ENCODE results near the gene SLBP. TPM values are rescaled to one million over a fixed set of nuclear protein-coding genes. Genes with fewer than 3 reads are reported as not detected.

Gene SLBP
- total RNA-seq, 4 donors from 2014 or later: 36.9 to 59.1 (median 40.8) TPM

DNA sequence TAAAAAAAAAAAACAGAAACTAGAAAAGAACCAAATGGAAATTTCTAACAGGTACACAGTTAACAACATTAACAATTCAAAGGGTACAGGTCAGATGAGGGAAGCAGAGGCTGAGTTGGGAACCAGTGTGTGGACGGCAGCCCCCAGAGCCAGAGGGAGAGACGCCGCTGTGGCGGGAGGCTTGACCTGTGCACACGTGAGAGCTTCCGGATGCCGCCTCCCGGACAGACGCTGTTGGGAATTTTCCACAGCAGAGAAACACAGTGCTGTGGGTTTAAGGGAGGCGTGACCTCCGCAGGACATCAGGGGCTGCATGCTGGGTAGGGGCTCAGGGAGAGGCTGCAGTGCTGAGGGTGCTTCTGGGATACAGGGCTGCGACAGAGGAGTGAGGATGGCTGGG, 31.4 kb upstream of the SLBP start:
- H3K27ac ChIP-seq: no peak overlapping the region
- no peaks in the 10 kb centered on the region for H3K9me3 ChIP-seq
- H3K4me1 ChIP-seq: peaks cover 4% of the 10 kb centered on the region
- DNase-seq (ENCODE audit: low spot score in 2 of 2): no peak
- WGBS: 77% methylated on average over 12 of the region's 12 CpGs
- H3K4me3 ChIP-seq: no peak overlapping the region
- no peaks in the 10 kb centered on the region for H3K27me3 ChIP-seq
- H3K36me3 ChIP-seq: peaks cover 33% of the 10 kb centered on the region
- TF ChIP-seq POLR2AphosphoS5 (IDR thresholded peaks at IDR 0.05) (no peak), POLR2A (IDR thresholded peaks at IDR 0.05) (no peak), EP300 (IDR thresholded peaks at IDR 0.05) (no peak)
- TF ChIP-seq, protein P1, sequence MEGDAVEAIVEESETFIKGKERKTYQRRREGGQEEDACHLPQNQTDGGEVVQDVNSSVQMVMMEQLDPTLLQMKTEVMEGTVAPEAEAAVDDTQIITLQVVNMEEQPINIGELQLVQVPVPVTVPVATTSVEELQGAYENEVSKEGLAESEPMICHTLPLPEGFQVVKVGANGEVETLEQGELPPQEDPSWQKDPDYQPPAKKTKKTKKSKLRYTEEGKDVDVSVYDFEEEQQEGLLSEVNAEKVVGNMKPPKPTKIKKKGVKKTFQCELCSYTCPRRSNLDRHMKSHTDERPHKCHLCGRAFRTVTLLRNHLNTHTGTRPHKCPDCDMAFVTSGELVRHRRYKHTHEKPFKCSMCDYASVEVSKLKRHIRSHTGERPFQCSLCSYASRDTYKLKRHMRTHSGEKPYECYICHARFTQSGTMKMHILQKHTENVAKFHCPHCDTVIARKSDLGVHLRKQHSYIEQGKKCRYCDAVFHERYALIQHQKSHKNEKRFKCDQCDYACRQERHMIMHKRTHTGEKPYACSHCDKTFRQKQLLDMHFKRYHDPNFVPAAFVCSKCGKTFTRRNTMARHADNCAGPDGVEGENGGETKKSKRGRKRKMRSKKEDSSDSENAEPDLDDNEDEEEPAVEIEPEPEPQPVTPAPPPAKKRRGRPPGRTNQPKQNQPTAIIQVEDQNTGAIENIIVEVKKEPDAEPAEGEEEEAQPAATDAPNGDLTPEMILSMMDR (IDR thresholded peaks at IDR 0.05): no peak

DNA sequence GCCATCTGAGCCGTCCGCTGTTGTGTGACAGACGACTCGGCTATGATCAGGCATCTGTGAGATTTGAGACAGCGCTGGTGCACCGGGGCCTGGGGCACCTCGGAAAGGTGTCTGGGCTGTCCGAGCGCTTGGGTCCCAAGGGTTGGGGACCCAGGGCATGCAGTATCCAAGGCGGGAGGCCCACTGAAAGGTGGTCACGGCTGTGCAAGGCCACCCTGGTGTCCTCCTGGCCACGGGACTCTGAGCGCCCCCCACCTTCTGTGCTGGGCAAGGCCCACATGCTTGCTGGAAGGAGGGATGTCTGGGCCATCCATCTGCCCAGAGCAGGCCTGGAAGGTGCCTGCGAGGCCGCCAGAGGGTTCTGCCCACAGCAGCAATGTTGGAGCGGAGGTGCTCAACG, 29.1 kb upstream of the SLBP start:
- 100% methylated on average over 3 of the region's 17 CpGs for whole genome bisulfite sequencing
- H3K36me3 ChIP-seq: peaks cover 49% of the 10 kb centered on the region
- H3K27me3 ChIP-seq: no peaks in the 10 kb centered on the region
- no peak overlapping the region for H3K27ac ChIP-seq
- no peaks in the 10 kb centered on the region for H3K4me1 ChIP-seq
- TF ChIP-seq EP300 (IDR thresholded peaks at IDR 0.05) (no peak), POLR2A (IDR thresholded peaks at IDR 0.05) (no peak), POLR2AphosphoS5 (IDR thresholded peaks at IDR 0.05) (no peak)
- TF ChIP-seq, protein P1 (IDR thresholded peaks at IDR 0.05): no peak
- H3K9me3 ChIP-seq: peaks cover 9% of the 10 kb centered on the region
- H3K4me3 ChIP-seq: no peak overlapping the region
- no peak for DNase-seq (ENCODE audit: low spot score in 2 of 2)

DNA sequence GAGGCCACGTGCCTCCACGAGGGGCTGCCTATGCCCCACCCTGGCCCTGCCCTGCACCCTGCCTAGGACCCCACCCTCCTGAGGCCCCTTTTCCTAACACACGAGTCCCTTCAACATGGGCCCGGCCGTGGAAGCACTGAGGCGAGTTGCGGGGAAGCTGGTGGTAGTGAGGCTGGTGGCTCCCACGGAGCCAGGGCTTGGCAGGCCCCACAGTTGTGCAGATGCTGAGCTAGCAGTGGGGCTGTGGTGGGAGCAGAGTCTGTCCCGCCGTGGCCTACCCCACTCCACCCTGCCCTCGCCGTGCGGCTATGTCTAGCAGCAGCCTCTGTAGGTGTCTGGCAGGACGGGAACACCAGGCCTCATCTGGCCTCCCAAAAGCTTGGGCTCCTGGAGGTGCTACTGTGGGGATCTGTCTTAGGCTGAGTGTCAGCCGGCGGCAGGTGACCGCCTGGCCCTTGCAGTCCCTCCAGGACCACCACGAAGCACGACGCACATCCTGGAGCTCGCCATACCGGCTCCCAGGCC, 28.0 kb upstream of the SLBP start:
- H3K4me3 ChIP-seq: no peak overlapping the region
- H3K4me1 ChIP-seq: no peaks in the 10 kb centered on the region
- TF ChIP-seq, protein P1 (IDR thresholded peaks at IDR 0.05): no peak
- TF ChIP-seq POLR2AphosphoS5 (IDR thresholded peaks at IDR 0.05): no peak
- TF ChIP-seq POLR2A (IDR thresholded peaks at IDR 0.05): no peak
- no peak for TF ChIP-seq EP300 (IDR thresholded peaks at IDR 0.05)
- peaks cover 59% of the 10 kb centered on the region for H3K36me3 ChIP-seq
- DNase-seq (ENCODE audit: low spot score in 2 of 2): no peak
- 94% methylated on average over 12 of the region's 22 CpGs for WGBS
- H3K9me3 ChIP-seq: peaks cover 9% of the 10 kb centered on the region
- no peak overlapping the region for H3K27ac ChIP-seq
- H3K27me3 ChIP-seq: no peaks in the 10 kb centered on the region

DNA sequence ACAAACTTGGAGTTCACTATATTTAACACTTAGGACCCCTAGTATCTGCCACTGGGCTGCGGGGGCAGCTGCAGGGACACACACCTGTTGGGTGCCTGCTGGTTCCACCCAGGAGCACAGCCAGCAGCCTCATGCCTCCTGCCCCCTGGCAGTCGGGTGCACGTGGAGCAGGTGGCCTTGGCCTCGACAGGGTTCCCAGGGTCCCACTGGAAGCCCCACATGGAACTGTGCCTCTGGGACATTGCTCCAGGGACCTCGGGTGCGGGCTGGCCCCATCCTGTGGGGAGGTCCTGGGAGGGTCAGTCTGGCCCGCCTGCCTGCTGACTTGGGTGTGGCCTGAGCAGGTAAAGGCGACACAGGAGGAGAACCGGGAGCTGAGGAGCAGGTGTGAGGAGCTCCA, 27.2 kb upstream of the SLBP start:
- Histone ChIP-seq H3K9me3 (peaks cover 9% of the 10 kb centered on the region), H3K4me3 (no peak overlapping the region), H3K27me3 (no peaks in the 10 kb centered on the region), H3K36me3 (peaks cover 62% of the 10 kb centered on the region), H3K4me1 (no peaks in the 10 kb centered on the region), H3K27ac (no peak overlapping the region)
- DNase-seq (ENCODE audit: low spot score in 2 of 2): no peak
- 95% methylated on average over 7 of the region's 9 CpGs for WGBS
- TF ChIP-seq POLR2AphosphoS5 (IDR thresholded peaks at IDR 0.05): no peak

DNA sequence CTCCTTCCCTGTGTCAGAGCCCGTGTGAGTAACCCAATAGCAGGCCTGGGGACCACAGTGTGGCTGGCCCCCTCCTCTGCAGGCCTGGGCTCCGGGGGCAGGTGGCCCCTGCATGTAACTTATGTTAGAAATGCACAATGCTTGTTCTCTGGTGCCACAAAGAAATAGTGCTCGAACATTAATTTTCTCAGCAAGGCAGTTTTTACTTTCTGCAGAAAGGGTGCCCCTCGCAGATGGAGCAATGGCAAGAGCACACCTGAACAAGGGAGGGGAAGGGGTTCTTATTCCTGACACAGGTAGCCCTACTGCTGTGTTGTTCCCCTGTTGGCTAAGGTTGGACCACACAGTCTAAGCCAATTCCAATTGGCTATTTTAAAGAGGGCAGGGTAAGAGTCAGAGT, 26.3 kb upstream of the SLBP start:
- Histone ChIP-seq H3K27ac (no peak overlapping the region), H3K27me3 (no peaks in the 10 kb centered on the region), H3K4me3 (no peak overlapping the region), H3K9me3 (peaks cover 9% of the 10 kb centered on the region), H3K4me1 (no peaks in the 10 kb centered on the region), H3K36me3 (peaks cover 62% of the 10 kb centered on the region)
- no peak for TF ChIP-seq EP300 (IDR thresholded peaks at IDR 0.05)
- no peak for DNase-seq (ENCODE audit: low spot score in 2 of 2)
- 92% methylated on average over 4 of the region's 4 CpGs for WGBS

DNA sequence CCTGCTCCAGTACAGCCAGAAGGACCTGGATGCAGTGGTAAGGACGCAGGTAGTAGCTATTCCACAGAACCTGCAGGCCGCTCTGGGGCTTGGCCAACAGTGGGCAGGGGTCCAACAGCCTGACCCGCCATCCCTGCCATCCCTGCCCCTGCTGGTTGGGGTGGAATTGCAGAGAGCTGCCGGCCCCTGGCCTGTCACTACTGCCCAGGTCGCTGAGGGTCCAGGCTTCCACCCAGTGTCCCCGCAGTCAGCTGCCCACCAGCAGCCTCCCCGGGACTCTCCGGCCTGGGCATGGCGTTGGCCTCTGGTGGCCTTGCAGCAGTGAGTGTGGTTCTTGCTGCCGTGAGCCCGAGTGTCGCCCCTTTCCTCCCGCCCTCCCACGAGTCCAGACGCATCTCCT, 25.5 kb upstream of the SLBP start:
- Histone ChIP-seq H3K27me3 (no peaks in the 10 kb centered on the region), H3K36me3 (peaks cover 61% of the 10 kb centered on the region), H3K9me3 (peaks cover 9% of the 10 kb centered on the region), H3K27ac (no peak overlapping the region), H3K4me3 (no peak overlapping the region), H3K4me1 (no peaks in the 10 kb centered on the region)
- DNase-seq (ENCODE audit: low spot score in 2 of 2): no peak
- 97% methylated on average over 10 of the region's 15 CpGs for WGBS
- TF ChIP-seq POLR2AphosphoS5 (IDR thresholded peaks at IDR 0.05) (no peak), POLR2A (IDR thresholded peaks at IDR 0.05) (no peak)
- TF ChIP-seq, protein P1 (IDR thresholded peaks at IDR 0.05): no peak
